Fibroblast of villous mesenchyme (primary cell): ENCODE measurements around the gene MAMDC2. TPM values are rescaled to one million over a fixed set of nuclear protein-coding genes. Genes with fewer than 3 reads are reported as not detected.

Experiments
- DNase-seq: peaks from one replicate; pipeline ENCODE4 v3.0.0-alpha.2; 2010; ENCODE audit warnings: low read depth
- H3K4me3 ChIP-seq: 2 replicates; pipeline ENCODE4 v1.5.1; 2011; ENCODE audit warnings: low read depth, mild to moderate bottlenecking, low read length
- total RNA-seq: library from RNA; depleted of rRNA; stranded (reverse); fragments of >200 nt; gene quantifications from 2 replicates; pipeline ENCODE4 v1.2.3, GENCODE V29; 2012
- TF ChIP-seq, protein P1 (sequence below): IDR thresholded peaks from 2 replicates; pipeline ENCODE4 v1.5.1; 2012; ENCODE audit warnings: low read depth, mild to moderate bottlenecking, low read length; ENCODE audit not compliant: insufficient read depth

Gene MAMDC2
- total RNA-seq, 1 donor = 22.9 TPM

DNA sequence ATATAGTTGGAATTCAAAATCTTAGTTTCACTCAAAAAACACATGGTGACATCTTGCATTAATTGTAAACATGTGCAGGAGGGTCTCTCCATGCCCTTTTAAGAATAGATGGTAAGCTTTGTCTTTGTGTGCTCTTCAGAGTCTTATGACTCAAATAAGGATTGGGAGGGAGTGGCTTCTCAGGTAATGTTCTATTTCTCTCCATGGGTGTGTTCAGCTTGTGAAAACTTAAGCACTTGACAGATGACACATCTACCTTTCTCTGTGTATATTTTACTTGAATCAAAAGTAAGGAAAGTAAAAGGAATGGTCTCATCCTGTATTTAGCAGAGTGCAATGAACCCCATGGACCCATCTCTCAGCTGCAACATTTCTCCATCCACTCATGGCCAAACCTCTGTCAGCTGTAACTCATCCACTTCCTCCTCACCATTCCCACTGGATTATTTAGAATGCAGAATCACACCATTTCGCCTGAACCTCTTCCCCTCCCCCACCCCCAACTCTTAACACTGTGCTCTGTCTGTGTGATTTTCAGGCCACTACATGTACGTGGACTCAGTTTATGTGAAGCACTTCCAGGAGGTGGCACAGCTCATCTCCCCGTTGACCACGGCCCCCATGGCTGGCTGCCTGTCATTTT is 82.1 kb downstream of the MAMDC2 start:
- DNase-seq = no peak
- H3K4me3 ChIP-seq = no peak overlapping the region
- TF ChIP-seq, protein P1, sequence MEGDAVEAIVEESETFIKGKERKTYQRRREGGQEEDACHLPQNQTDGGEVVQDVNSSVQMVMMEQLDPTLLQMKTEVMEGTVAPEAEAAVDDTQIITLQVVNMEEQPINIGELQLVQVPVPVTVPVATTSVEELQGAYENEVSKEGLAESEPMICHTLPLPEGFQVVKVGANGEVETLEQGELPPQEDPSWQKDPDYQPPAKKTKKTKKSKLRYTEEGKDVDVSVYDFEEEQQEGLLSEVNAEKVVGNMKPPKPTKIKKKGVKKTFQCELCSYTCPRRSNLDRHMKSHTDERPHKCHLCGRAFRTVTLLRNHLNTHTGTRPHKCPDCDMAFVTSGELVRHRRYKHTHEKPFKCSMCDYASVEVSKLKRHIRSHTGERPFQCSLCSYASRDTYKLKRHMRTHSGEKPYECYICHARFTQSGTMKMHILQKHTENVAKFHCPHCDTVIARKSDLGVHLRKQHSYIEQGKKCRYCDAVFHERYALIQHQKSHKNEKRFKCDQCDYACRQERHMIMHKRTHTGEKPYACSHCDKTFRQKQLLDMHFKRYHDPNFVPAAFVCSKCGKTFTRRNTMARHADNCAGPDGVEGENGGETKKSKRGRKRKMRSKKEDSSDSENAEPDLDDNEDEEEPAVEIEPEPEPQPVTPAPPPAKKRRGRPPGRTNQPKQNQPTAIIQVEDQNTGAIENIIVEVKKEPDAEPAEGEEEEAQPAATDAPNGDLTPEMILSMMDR = no peak

DNA sequence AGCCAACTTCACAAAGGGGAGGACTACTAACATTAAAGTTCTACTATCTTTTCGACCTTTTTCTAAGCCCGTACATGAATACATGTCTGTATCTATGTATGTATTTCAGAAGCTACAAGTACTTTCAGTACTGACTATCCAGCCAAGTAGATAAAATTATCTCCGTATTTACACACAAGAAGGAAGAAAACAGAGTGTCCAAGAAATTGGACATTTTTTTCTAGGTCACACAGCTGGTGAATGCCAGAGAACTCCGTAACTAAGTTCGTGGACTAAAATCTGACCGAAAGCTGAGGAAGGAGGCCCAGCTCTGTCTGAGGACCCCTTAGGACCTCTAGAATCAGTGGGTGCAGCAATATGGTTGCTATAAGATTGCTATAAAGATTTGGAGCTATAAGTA is 83.4 kb downstream of the MAMDC2 start:
- no peak overlapping the region for H3K4me3 ChIP-seq
- DNase-seq = no peak
- TF ChIP-seq, protein P1 = no peak

DNA sequence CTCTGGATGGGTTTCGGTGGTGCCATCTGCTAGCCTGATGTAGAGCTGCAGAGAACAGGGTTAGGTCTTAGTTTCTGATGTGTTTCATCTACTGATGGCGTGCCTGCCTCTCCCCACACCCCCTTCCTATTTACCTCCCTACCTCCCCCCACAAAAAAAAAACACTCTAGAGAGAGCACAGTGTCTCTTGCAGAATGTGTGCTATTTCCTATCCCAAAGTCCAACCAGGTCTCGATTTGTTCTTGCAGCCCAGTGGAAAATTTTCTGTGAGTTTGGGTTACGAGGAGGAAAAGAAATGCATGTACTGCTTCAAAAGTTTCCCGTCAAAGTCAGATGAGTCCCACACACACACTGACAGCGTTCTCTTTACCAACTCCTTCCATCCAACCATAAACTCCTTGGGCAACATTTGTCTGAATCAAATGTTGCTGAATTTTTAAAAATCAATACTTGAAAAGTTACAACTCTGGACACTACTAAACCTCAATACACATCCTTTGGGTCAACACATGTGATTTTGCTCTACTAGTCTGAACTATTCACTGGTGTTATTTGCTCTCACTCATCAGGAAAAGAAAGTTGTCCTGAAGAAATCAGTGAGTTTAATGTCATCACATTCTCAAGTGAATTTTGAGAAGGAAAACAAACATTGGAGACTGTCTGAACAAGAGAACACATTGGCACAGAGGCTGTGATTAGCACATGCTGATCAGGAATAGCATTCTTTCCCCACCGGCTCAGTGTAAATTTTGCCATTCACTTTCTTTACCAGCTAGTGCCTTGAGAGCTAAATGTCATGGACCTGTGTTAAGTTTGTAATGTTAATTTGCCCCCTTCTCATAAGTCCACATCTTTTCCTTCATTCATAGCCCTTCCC is 84.1 kb downstream of the MAMDC2 start:
- DNase-seq = no peak
- no peak overlapping the region for H3K4me3 ChIP-seq
- TF ChIP-seq, protein P1 = no peak

DNA sequence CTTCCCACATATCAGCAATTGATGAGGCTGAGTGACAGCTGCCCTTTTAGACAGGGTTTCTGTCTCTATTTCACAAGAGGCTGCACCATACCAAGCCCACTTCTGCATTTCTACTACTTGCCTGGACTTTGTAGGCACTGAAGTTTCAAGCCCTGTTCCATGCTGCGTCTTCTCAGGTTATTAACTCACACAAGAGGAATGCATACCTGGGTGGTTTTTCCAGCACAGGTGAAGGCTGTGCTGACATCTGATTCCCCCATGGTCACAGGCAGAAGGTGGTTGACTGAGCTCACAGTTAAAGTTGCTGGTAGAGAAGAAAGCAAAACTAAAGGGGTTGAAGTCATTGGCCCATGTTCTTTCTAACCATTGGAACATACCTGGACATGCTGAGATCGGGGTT is 86.6 kb downstream of the MAMDC2 start:
- no peak for DNase-seq
- H3K4me3 ChIP-seq = no peak overlapping the region
- TF ChIP-seq, protein P1 = no peak

DNA sequence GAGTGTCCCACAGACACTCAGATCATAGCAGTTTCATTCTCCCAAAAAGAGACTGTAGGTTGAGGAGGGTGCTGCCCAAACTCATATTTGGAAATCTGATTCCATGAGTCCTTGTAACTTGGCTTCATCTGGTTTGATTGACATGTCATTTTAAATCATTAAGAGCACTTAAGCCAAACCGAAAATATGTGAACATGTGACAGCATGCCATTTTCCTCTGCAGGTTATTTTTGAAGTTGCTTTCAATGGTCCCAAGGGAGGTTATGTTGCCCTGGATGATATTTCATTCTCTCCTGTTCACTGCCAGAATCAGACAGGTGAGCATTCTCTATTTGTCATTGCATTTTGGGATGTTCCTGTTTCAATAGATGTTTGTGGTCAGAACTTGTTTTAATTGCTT is 87.6 kb downstream of the MAMDC2 start:
- TF ChIP-seq, protein P1 = no peak
- no peak for DNase-seq
- H3K4me3 ChIP-seq = no peak overlapping the region

DNA sequence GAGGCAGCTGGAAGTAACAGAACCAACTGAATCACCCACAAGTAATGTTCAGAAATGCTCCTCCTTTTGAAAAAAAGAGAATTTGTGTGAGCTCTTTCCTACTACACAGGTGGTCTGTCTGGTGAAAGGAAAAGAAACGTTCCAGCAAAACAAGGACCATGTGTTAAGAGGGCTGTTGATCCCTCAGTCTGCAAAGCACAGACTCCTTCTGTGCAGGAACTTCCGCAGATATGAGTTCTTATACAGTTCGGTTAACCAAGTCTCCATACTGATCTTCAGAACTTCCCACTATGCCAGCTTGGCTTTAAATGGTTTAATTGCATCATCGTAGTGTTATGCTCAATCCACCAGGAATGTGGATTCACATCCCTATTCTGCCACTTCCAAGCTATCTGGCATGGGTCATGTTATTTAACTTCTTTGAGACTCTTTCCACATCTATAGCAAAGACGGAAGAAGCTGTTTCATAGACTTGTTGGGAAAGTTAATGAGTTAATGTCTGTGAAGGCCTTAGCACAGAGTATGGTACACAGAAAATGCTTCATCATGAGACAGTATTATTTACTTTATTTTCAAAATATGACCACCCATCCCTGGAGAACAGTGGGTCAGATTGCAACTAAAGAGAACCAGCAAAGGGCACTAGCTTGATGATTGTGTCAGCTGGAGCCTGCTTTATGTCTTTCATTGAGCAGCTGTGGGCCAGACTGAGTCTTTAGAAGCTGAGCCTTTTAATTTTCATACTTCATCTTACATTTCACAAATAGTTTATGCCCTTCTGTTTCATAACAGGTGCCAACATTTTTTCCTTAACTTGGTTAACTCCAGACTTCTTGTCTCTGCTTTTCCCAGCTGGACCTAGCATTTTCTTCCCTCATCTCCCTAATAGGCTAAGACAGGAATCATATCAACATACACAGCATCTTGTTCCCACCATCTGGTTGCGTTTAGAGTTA is 89.9 kb downstream of the MAMDC2 start:
- no peak overlapping the region for H3K4me3 ChIP-seq
- TF ChIP-seq, protein P1 = no peak
- DNase-seq = peak; percentile 56
